ENCODE data around the gene MYT1. TPM values are rescaled to one million over a fixed set of nuclear protein-coding genes. Genes with fewer than 3 reads are reported as not detected.

MYT1 gene
- total and polyA plus RNA-seq, 2 of the 13 experiments (the other 11 are each of a cell fraction or from before 2014, with no cell fraction given): 0.58 to 2.5 TPM

- no peak for TF ChIP-seq ZNF136 (CRISPR knock-in tag; IDR thresholded peaks at IDR 0.05; ENCODE audit: low read depth)
- peak; percentile 84 for TF ChIP-seq PATZ1 (CRISPR knock-in tag; IDR thresholded peaks at IDR 0.05)
- no peak; the same call in 1 of the 2 replicates for TF ChIP-seq ZSCAN29 (CRISPR knock-in tag; conservative IDR thresholded peaks at IDR 0.05)
- 0 out of 2 replicates have a peak, but pooled peaks have one; percentile 7 for TF ChIP-seq ZNF614 (CRISPR knock-in tag; IDR thresholded peaks at IDR 0.05; ENCODE audit: borderline replicate concordance)
- TF ChIP-seq ZFX (CRISPR knock-in tag; IDR thresholded peaks at IDR 0.05; ENCODE audit: low read depth): peak; percentile 98
- TF ChIP-seq U2AF1 (optimal IDR thresholded peaks at IDR 0.05; ENCODE audit: low read depth, low read length): no peak
- TF ChIP-seq CBX5 (CRISPR knock-in tag; IDR thresholded peaks at IDR 0.05; ENCODE audit: borderline replicate concordance): peak; percentile 60; the same call in 1 of the 2 replicates
- TF ChIP-seq KDM5B (CRISPR knock-in tag; IDR thresholded peaks at IDR 0.05; ENCODE audit: borderline replicate concordance): peak; percentile 99
- TF ChIP-seq RARA (CRISPR knock-in tag; IDR thresholded peaks at IDR 0.05): peak; percentile 62
- TF ChIP-seq FIP1L1 (IDR thresholded peaks at IDR 0.05; ENCODE audit: borderline replicate concordance, insufficient read depth, low read depth, low read length): no peak
- TF ChIP-seq RERE (CRISPR knock-in tag; IDR thresholded peaks at IDR 0.05; ENCODE audit: low read depth): peak; percentile 73; the same call in 1 of the 2 replicates
- peak; percentile 83; the same call in 1 of the 2 replicates for TF ChIP-seq ZNF280D (CRISPR knock-in tag; IDR thresholded peaks at IDR 0.05)
- TF ChIP-seq KMT2A (CRISPR knock-in tag; IDR thresholded peaks at IDR 0.05): peak; percentile 78; the same call in 1 of the 2 replicates
- peak; percentile 98 for TF ChIP-seq PHF8 (CRISPR knock-in tag; IDR thresholded peaks at IDR 0.05)
These were observed 91.4 kb downstream of the MYT1 start, which contains the start of gene PCMTD2 (continued) for GRCh38 chr20:64255361-64256281.

Measured in HepG2 (cell line).